Body of pancreas (tissue), 4 donors: ENCODE results near the gene ZNF488. TPM values are rescaled to one million over a fixed set of nuclear protein-coding genes. Genes with fewer than 3 reads are reported as not detected.
A peak's percentile ranks its signal among the peaks of the same experiment; 100 is the strongest.

ENCODE experiments used
- ATAC-seq: fragments of 150-250 bp; one replicate; pipeline ENCODE4 v1.9.1; 2016
- DNase-seq, 4 donors: peaks; one replicate each; pipeline ENCODE4 v3.0.0-alpha.2; 2019
- H3K27ac ChIP-seq, 4 donors: fragments of 200-600 bp; sonication (generic); 1 replicate in 3 of 4; 2 replicates in 1 of 4; pipeline versions ENCODE4 v1.5.1 to v1.6.1; 2016 to 2019; ENCODE audit warnings: mild to moderate bottlenecking in 1 of 4, mixed read lengths in 1 of 4, moderate library complexity in 1 of 4
- H3K27me3 ChIP-seq, 2 donors: fragments of 200-600 bp; sonication (generic); one replicate each; pipeline ENCODE4 v1.6.0; 2016; ENCODE audit warnings: mild to moderate bottlenecking in 1 of 2
- H3K36me3 ChIP-seq, 2 donors: fragments of 200-600 bp; sonication (generic); replicated peaks in 1 of 2; 2 replicates each; pipeline ENCODE4 v1.5.1; 2016; ENCODE audit warnings: low read depth in 2 of 2; ENCODE audit not compliant: insufficient read depth in 1 of 2
- H3K4me1 ChIP-seq: fragments of 200-600 bp; sonication (generic); one replicate; pipeline ENCODE4 v1.6.0; 2016
- H3K4me3 ChIP-seq, 2 donors: fragments of 200-600 bp; sonication (generic); 1 replicate in 1 of 2; 2 replicates in 1 of 2; pipeline ENCODE4 v1.5.1; 2016 to 2019
- H3K9me3 ChIP-seq, 3 donors: fragments of 200-600 bp; sonication (generic); 1 replicate in 2 of 3; 2 replicates in 1 of 3; pipeline ENCODE4 v1.5.1; 2016
- POLR2A ChIP-seq, 3 donors: fragments of 450-650 bp; IDR thresholded peaks; one replicate each; pipeline ENCODE4 v1.6.1; 2016; ENCODE audit warnings: antibody characterized with exemption in 3 of 3, mild to moderate bottlenecking in 2 of 3
- WGBS, 2 donors: methylation state at CpG; one replicate each; pipeline ENCODE4 v1.1.5; 2017; 5-methylcytosine and 5-hydroxymethylcytosine counted together
- intact Hi-C: fragments of 100-400 bp; cut with DNase I; formaldehyde crosslinking; loops from one replicate; pipeline ENCODE4 v1.15.1; 2023
- total RNA-seq, 2 donors: library from RNA; depleted of rRNA; stranded (reverse); fragments of >200 nt; gene quantifications; one replicate each; pipeline ENCODE4 v1.1.0, GENCODE V29; 2016
- TF ChIP-seq, protein P1 (sequence below), 7 experiments: fragments of 450-650 bp in 4 of 7; fragments of 200-600 bp in 3 of 7; sonication (generic) in 3 of 7; IDR thresholded peaks; one replicate each; pipeline ENCODE4 v1.5.1; 2016 to 2019; ENCODE audit warnings: antibody characterized with exemption in 7 of 7

ZNF488 gene
- total RNA-seq, 2 donors from 2014 or later, result 0.26 TPM; not detected in 1

DNA sequence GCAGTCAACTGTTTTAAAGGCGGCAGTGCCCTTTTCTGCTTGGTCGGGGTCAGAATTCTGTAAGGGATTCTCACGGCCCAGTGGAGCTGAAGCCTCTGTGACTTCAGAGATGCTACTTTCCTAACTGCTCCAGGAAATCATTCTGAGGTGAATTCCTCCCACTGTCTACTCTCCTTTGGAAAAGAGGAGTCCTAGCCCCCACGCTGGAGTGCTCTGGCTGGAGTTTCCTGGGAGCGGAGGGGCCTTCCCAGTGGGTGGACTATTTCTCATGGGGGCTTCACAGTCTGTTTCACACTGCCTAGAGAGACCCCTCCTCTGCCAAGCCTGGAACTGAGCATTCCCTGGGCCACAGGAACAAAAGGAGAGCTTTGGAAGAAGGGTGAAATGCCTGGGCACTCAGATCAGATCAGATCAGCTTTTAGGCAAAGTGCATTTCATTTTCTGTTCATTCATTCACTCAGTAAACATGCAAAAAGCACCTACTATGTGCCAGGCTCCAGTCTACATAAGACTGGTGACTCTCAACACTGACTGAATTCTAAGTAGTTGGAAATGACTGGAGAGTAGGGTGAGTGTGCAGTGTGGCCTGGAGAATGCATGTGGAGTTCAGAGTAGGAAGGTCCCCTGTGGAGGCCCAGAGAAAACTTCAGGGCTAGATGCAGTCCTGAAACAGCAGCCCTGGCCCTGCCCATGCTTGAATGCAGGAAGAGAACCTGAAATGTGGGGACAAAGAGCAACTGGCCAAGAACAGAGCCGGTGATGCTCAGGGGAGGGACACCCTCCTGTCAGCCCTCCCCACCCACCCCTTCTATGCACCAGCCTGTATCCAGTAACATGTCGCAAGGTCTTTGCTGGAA is 12.2 kb downstream of the ZNF488 start:
- no peak for ATAC-seq
- no peak overlapping the region for H3K27ac ChIP-seq
- H3K36me3 ChIP-seq, result no peaks in the 10 kb centered on the region
- no peaks in the 10 kb centered on the region for H3K9me3 ChIP-seq
- 85 to 90% methylated on average over 7 of the region's 7 CpGs for WGBS, 2 donors
- peaks cover under 1% of the 10 kb centered on the region for H3K4me1 ChIP-seq
- no peak for TF ChIP-seq POLR2A (IDR thresholded peaks at IDR 0.05)
- TF ChIP-seq, protein P1, sequence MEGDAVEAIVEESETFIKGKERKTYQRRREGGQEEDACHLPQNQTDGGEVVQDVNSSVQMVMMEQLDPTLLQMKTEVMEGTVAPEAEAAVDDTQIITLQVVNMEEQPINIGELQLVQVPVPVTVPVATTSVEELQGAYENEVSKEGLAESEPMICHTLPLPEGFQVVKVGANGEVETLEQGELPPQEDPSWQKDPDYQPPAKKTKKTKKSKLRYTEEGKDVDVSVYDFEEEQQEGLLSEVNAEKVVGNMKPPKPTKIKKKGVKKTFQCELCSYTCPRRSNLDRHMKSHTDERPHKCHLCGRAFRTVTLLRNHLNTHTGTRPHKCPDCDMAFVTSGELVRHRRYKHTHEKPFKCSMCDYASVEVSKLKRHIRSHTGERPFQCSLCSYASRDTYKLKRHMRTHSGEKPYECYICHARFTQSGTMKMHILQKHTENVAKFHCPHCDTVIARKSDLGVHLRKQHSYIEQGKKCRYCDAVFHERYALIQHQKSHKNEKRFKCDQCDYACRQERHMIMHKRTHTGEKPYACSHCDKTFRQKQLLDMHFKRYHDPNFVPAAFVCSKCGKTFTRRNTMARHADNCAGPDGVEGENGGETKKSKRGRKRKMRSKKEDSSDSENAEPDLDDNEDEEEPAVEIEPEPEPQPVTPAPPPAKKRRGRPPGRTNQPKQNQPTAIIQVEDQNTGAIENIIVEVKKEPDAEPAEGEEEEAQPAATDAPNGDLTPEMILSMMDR (IDR thresholded peaks at IDR 0.05), result no peak
- H3K4me3 ChIP-seq, result no peak overlapping the region
- DNase-seq, result no peak
- no peaks in the 10 kb centered on the region for H3K27me3 ChIP-seq
- intact Hi-C loops, result no loop called here

DNA sequence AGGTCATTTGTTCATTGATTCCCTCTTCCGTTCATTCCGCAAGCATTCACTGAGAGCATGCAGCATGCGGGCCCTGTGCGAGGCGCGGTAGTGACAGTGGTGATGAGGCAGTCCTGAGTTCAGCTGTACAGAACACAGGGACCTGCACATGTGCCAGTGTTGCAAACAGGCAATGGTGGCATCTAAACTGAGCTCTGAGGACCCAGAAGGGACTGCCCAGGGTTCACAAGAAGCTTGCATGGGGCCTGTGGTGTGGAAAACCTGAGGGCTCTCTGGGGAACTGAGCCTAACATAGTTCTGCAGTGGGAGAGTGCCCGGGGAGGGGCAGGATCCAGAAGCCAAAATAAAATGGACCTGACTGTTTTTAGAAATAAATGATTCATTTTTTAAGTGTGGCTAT is 13.2 kb downstream of the ZNF488 start:
- ATAC-seq, result no peak
- DNase-seq, result no peak
- intact Hi-C loops, result no loop called here
- no peaks in the 10 kb centered on the region for H3K27me3 ChIP-seq
- H3K36me3 ChIP-seq, result no peaks in the 10 kb centered on the region
- no peaks in the 10 kb centered on the region for H3K9me3 ChIP-seq
- H3K4me1 ChIP-seq, result peaks cover 9% of the 10 kb centered on the region
- no peak overlapping the region for H3K4me3 ChIP-seq
- no peak for TF ChIP-seq POLR2A (IDR thresholded peaks at IDR 0.05)
- TF ChIP-seq, protein P1 (IDR thresholded peaks at IDR 0.05), result no peak
- 91 to 95% methylated on average over 7 of the region's 7 CpGs for WGBS, 2 donors
- no peak overlapping the region for H3K27ac ChIP-seq

DNA sequence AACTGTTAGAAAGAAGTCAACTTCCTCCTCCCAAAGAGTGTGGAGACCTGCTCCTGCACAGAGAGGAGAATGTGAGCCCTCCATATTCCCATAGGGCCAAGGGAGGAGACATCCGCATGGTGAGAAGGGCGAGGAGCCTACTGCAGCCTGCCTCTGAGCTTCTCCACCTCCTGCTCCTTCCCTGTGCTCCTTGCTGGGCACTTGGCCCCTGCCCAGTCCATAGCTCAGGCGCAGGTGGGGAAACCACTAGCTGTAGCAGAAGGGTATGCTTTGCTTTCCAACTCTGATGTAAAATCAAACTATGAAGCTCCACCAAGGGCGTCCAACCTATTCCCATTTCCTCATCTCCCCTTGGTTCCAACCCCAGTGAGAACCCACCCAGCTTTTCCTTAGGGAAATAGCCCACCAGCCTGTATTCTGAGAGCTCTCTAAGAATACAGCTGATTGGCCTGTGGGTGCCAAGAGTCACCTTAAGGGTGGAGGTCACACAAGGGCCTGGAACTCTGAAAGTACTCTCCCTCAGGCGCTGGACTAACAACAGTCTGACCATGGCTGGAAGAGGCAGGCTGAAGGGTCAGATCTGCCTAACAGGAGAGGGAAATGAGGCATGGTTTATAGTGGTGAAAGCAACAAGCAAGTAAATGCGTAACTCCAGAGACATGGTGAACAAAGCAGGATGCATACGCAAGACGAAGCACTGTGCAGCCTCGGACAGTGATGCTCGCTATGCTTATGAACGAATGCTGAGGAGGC is 13.9 kb downstream of the ZNF488 start:
- Histone ChIP-seq H3K36me3 (no peaks in the 10 kb centered on the region), H3K27me3 (no peaks in the 10 kb centered on the region), H3K4me3 (no peak overlapping the region), H3K27ac (no peak overlapping the region), H3K4me1 (peaks cover 9% of the 10 kb centered on the region), H3K9me3 (no peaks in the 10 kb centered on the region)
- ATAC-seq (no peak), DNase-seq (peak in 1 of 4 donors; percentile 6)
- intact Hi-C loops, result no loop called here
- no peak for TF ChIP-seq POLR2A (IDR thresholded peaks at IDR 0.05)
- TF ChIP-seq, protein P1 (IDR thresholded peaks at IDR 0.05), result no peak
- 94% methylated on average over 11 of the region's 11 CpGs for WGBS, 2 donors

DNA sequence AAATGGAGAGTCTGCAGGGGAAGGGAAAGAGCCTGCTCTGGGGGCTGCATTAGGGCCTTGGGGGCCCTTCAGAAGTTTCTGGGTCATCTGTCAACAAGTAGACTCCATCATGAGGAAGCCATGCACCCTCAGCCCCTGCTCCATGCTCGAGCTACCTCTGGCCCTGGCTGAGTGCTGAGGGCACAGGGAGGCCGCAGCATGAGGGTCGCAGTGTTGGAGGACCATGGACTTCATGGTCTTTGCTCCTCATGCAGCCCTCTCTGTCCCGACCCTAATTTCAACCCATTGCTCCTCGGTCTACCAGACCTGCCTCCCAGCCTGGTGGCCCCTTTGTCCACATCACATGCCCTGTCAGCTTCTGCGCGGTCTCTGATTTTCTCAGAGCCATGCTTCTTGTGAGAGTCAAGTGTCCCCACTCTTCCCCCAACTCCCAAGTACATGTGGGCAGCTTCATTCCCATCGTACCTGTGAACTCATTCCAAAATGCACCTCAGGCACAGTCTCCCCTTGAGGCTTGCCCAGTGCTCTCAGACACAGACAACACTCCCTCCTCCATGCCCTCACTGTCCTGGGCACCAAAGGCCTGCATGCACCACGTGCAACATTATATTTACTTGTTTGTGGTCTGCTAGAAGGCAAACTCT is 14.7 kb downstream of the ZNF488 start:
- ATAC-seq (no peak), DNase-seq (no peak)
- 66 to 83% methylated on average over 9 of the region's 9 CpGs for WGBS, 2 donors
- no peaks in the 10 kb centered on the region for H3K9me3 ChIP-seq
- intact Hi-C loops, result no loop called here
- no peak overlapping the region for H3K4me3 ChIP-seq
- H3K4me1 ChIP-seq, result peaks cover 9% of the 10 kb centered on the region
- TF ChIP-seq, protein P1 (IDR thresholded peaks at IDR 0.05), result no peak
- no peak for TF ChIP-seq POLR2A (IDR thresholded peaks at IDR 0.05)
- no peak overlapping the region for H3K27ac ChIP-seq
- no peaks in the 10 kb centered on the region for H3K36me3 ChIP-seq
- H3K27me3 ChIP-seq, result no peaks in the 10 kb centered on the region
